ENCODE results near the gene PRKACA.

PRKACA gene

DNA sequence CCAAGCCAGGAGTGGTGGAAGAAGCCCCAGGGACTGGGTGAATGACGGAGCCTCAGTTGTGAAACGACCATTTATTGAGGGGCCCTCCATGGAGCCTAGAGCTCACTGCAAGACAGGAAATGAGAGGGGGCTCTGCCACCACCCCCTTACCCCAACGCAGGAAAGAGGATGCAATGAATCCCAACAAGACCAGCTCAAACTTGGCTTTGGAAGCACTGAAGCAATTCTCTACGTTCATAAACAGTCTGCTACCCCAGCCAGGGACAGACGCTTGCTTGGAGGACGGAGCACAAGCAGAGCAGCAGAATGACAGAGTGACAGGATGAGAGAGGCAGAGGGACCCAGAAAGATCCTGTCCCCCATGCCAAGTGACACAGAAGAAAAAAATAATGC, 1.0 kb downstream of the PRKACA start:
- DNase-seq: no peak

DNA sequence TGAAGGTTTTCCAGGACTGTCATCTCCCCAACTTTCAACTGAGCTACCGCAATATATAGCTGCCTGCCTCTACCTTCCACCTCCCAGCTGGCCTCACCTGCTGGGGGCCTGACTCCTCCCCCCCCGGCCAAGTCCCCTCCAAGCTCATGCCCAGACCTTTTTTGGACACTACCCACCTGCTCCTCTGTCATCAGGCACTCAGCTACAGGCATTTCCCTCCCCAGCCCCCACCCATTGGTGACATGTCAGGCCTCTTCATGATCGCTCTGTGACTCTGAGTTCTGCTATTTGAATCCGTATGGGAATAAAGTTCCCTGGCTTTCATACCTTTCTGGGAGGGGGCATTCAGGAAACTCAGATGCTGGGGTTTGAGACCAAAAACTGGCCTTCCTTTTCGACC, 1.8 kb downstream of the PRKACA start:
- DNase-seq: no peak

GRCh38 chr19:14114854-14115253, 2.7 kb downstream of the PRKACA start:
- peak; percentile 55 for DNase-seq

- DNase-seq: no peak
Observed at GRCh38 chr19:14114439-14114838, 3.1 kb downstream of the PRKACA start.

DNA sequence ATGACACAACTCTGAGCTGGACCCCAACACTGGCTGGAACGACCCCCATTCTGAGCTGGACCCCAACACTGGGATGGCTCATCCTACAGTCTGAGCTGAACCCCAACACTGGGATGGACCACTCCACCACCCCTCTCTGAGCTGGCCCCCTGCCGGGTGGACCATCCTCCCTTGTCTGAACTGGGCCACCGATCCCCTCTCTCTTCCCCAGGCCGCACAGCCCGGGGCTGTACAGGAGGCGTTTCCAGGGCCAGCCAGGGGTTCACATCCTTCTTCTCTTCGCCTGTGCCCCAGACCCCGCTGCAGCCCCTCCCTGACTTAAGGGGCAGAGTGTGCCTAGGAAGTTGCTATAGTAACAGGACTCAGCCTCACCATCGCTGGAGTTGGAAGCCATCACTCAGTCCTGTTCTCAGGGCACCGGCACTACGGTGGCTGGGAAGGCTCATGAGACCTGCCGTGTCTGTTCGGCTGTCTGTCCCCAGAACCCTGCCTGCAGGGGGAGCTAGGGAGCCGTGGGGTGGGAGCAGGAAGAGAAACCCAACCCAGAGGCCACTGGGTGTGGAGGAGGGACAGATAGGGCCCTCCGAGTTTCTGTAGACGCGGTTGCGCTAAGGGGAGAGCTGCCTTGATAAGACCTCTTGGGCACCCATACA, 3.7 kb downstream of the PRKACA start:
- DNase-seq: peak; percentile 78

GRCh38 chr19:14112809-14113385, 4.7 kb downstream of the PRKACA start:
- DNase-seq: no peak

GRCh38 chr19:14112051-14112808, 5.3 kb downstream of the PRKACA start:
- no peak for DNase-seq

- DNase-seq: no peak
Observed at GRCh38 chr19:14111486-14111885, 6.1 kb downstream of the PRKACA start.

- no peak for DNase-seq
Observed at GRCh38 chr19:14110650-14111049, 6.9 kb downstream of the PRKACA start.

GRCh38 chr19:14107581-14108461, 9.7 kb downstream of the PRKACA start:
- DNase-seq: no peak

- DNase-seq: no peak
Observed at GRCh38 chr19:14106840-14107239, 10.7 kb downstream of the PRKACA start.

- no peak for DNase-seq
Observed at GRCh38 chr19:14105680-14106079, 11.9 kb downstream of the PRKACA start.

- DNase-seq: peak; percentile 34
Observed at GRCh38 chr19:14103310-14103709, 14.3 kb downstream of the PRKACA start.

GRCh38 chr19:14102756-14103155, 14.8 kb downstream of the PRKACA start:
- DNase-seq: no peak

DNA sequence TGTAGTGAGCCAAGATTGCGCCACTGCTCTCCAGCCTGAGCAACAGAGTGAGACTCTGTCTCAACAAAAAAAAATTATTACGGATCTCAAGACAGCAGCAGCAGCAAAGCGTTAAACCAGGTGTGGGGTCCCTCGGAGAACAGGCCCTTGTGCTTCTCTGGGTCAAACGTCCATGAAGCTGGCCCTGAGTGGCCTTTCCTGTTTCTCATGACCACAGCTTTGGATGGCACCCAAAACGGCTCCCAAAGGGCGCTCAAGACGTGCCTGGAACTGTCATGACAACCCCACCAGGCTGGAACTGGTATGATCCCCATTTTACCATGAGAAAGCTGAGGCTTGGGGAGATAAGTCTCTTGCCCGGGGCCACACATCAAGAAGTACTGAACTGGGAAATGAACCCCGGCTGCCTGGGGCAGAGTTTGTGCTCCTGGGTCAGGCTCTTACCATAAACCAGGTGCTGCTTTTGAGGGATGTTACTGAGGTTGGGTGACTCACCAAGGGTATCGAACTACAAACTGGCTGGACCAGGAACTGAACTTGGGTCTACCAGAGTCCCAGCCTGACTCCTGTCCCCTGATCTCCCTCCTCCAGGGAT, 15.4 kb downstream of the PRKACA start:
- DNase-seq: no peak

DNA sequence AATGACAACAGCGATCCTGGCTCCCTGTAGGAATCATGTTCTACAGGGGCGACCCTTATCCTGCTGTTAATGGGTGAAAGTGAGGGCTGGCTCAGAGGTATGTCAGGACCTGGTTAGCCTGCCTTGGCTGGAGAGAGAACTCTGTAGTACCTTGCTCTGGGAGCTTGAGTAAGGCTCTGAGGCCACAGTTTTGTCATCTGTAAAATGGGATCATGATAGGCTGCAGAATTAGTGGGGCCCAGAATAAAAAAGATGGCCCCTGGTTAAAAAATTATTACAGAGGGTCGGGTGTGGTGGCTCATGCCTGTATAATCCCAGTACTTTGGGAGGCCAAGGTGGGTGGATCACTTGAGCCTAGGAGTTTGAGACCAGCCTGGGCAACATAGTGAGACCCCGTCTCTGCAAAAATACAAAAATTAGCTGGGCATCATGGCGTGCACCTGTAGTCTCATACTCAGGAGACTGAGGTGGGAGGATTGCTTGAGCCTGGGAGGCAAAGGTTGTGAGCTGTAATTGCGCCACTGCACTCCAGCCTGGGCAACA, 16.5 kb downstream of the PRKACA start:
- DNase-seq: no peak

DNA sequence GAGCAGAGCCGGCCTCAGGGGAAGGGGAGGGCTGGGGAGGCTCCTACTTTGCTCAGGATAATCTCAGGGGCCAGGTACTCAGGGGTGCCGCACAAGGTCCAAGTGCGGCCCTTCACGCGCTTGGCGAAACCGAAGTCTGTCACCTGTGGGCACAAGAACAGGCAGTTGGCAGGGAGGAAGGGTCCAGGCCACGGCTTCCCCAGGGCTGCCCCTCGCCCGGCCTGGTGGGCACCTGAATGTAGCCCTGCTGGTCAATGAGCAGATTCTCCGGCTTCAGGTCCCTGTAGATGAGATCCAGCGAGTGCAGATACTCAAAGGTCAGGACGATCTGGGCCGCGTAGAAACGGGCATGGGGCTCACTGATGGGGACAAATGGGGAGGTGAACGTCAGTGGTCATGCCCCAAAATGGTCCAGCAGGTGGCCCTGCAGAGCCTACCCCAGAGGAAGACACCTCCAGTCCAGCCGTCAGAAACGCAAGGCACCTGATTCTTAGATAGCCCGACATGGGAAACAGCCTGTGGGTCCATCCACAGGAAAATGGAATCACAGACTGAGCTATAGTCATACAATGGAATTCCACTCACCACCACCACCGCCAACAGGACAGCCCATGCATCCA, 19.9 kb downstream of the PRKACA start:
- no peak for DNase-seq

GRCh38 chr19:14096272-14096992, 21.1 kb downstream of the PRKACA start:
- no peak for DNase-seq

- peak; percentile 89 for DNase-seq
Observed at GRCh38 chr19:14094854-14095253, 22.7 kb downstream of the PRKACA start.

- peak; percentile 59 for DNase-seq
Observed at GRCh38 chr19:14093117-14093823, 24.3 kb downstream of the PRKACA start.
